ENCODE results near the gene ANG. TPM values are rescaled to one million over a fixed set of nuclear protein-coding genes. Genes with fewer than 3 reads are reported as not detected.
"Not testable (repeated sequence)": the region's sequence is repeated elsewhere in the genome, so short reads cannot be mapped to it uniquely, and the experiment has no call there.

ANG gene
- total RNA-seq, 1 donor from 2014 or later = not detected

- CTCF ChIA-PET = interaction anchor here (1.2 to 5.5 kb wide), 3 partner anchors 23 to 196 kb away, joined by 4 to 95 read pairs (median 21); partner anchors contain the start of gene RNASE4
- no peak for ATAC-seq (ENCODE audit: low read depth)
Measured at GRCh38 chr14:20661197-20661596, 27.4 kb upstream of the ANG start.

DNA sequence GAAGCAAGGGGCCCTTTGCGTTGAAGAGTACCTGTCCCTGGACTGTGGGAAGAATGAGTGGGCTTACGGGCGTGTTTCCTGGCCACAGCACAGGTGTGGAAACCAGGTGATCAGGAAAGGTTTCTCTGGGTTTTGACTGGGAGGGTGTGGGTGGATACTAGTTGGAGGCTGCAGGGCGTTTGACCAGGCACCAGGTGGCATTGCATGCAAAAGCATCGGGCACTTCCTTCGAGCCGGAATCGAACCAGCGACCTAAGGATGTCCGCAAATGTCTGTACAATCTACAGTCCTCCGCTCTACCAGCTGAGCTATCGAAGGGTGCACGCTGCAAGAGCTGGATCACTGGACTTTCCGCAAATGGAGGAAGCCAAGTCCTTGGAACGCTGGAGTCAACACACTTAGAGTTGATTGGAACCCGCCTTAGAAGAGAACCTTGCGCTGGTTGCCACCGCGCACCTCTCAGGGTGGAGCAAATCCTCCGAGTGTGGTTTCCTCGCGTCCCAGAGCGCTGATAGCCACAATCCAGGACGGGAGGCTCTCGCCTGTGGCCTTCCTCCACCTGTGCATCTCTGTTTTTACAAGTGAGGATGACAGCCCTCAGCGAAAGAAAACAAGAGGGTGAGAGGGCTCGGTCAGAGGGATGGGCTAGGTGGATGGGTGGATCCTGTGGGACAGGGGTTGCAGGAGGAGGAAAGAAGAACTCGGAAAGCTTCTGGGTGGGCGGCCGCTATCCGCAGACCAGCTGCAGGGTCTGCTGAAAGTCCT lies 25.4 kb upstream of the ANG start:
- peak; percentile 67 for DNase-seq
- ChIA-PET CTCF (interaction anchor here (1.0 to 5.5 kb wide), 8 partner anchors 21 to 337 kb away, joined by 3 to 95 read pairs (median 5); partner anchors contain the start of genes ANG and RNASE4), POLR2A (interaction anchor here (0.7 to 4.2 kb wide), 5 partner anchors 13 to 28 kb away, joined by 3 to 103 read pairs (median 4); partner anchors contain the start of genes ANG and RNASE4)
- intact Hi-C loops (cut with micrococcal nuclease) = loop anchor here (1.0 kb wide), 5 partner anchors 18 to 192 kb away; no protein-coding TSS in a partner anchor
- H3K27ac Mint-ChIP-seq = peak overlapping the region; percentile 67
- peaks cover 2% of the 10 kb centered on the region for H3K9me3 Mint-ChIP-seq
- H3K27me3 Mint-ChIP-seq = no peaks in the 10 kb centered on the region
- TF ChIP-seq, protein P1, sequence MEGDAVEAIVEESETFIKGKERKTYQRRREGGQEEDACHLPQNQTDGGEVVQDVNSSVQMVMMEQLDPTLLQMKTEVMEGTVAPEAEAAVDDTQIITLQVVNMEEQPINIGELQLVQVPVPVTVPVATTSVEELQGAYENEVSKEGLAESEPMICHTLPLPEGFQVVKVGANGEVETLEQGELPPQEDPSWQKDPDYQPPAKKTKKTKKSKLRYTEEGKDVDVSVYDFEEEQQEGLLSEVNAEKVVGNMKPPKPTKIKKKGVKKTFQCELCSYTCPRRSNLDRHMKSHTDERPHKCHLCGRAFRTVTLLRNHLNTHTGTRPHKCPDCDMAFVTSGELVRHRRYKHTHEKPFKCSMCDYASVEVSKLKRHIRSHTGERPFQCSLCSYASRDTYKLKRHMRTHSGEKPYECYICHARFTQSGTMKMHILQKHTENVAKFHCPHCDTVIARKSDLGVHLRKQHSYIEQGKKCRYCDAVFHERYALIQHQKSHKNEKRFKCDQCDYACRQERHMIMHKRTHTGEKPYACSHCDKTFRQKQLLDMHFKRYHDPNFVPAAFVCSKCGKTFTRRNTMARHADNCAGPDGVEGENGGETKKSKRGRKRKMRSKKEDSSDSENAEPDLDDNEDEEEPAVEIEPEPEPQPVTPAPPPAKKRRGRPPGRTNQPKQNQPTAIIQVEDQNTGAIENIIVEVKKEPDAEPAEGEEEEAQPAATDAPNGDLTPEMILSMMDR (IDR thresholded peaks at IDR 0.05) = no peak
- ATAC-seq (ENCODE audit: low read depth) = peak; percentile 85
- peak overlapping the region; percentile 87 for H3K4me3 Mint-ChIP-seq
- no peaks in the 10 kb centered on the region for H3K36me3 Mint-ChIP-seq (ENCODE audit: low read depth)
- peaks cover 53% of the 10 kb centered on the region for H3K4me1 Mint-ChIP-seq

More at GRCh38 chr14:20661197-20661596, 27.4 kb upstream of the ANG start:
- H3K4me3 Mint-ChIP-seq = no peak overlapping the region
- TF ChIP-seq, protein P1 (IDR thresholded peaks at IDR 0.05) = no peak
- DNase-seq = no peak
- no peaks in the 10 kb centered on the region for H3K9me3 Mint-ChIP-seq
- H3K27me3 Mint-ChIP-seq = peaks cover 11% of the 10 kb centered on the region
- POLR2A ChIA-PET = interaction anchor here (1.9 kb wide), 1 partner anchor 20 kb away, joined by 4 read pairs; no protein-coding TSS in a partner anchor
- H3K36me3 Mint-ChIP-seq (ENCODE audit: low read depth) = no peaks in the 10 kb centered on the region
- no peak overlapping the region for H3K27ac Mint-ChIP-seq
- intact Hi-C loops (cut with micrococcal nuclease) = no loop called here
- H3K4me1 Mint-ChIP-seq = peaks cover 33% of the 10 kb centered on the region

- intact Hi-C loops (cut with micrococcal nuclease); H3K36me3 Mint-ChIP-seq (ENCODE audit: low read depth); H3K9me3 Mint-ChIP-seq; DNase-seq; H3K27me3 Mint-ChIP-seq; ATAC-seq (ENCODE audit: low read depth): not testable (repeated sequence)
- ChIA-PET POLR2A (interaction anchor here (4.2 to 7.6 kb wide), 2 partner anchors 15 kb away, joined by 103 to 180 read pairs; partner anchors contain the start of gene RNASE4), CTCF (interaction anchor here (4.2 to 6.6 kb wide), 2 partner anchors 16 to 24 kb away, joined by 52 to 83 read pairs; partner anchors contain the start of genes ANG and RNASE4)
- peaks cover 71% of the 10 kb centered on the region for H3K4me1 Mint-ChIP-seq
- peak overlapping the region; percentile 69 for H3K4me3 Mint-ChIP-seq
- peak overlapping the region; percentile 74 for H3K27ac Mint-ChIP-seq
Measured at GRCh38 chr14:20666400-20666961, 22.1 kb upstream of the ANG start.

GRCh38 chr14:20667957-20668356 lies 20.6 kb upstream of the ANG start:
- peak overlapping the region; percentile 93 for H3K27ac Mint-ChIP-seq

GRCh38 chr14:20668969-20669368 lies 19.6 kb upstream of the ANG start:
- Mint-ChIP-seq H3K36me3 (ENCODE audit: low read depth) (no peaks in the 10 kb centered on the region), H3K27ac (peak overlapping the region; percentile 93), H3K9me3 (peaks cover 2% of the 10 kb centered on the region), H3K4me3 (no peak overlapping the region), H3K4me1 (peaks cover 67% of the 10 kb centered on the region), H3K27me3 (no peaks in the 10 kb centered on the region)
- intact Hi-C loops (cut with micrococcal nuclease) = loop anchor here (1.0 kb wide), 4 partner anchors 12 to 326 kb away; partner anchors contain the start of gene PARP2
- ChIA-PET CTCF (interaction anchor here (1.6 to 6.6 kb wide), 3 partner anchors 13 to 59 kb away, joined by 5 to 52 read pairs (median 6); partner anchors contain the start of gene RNASE4), POLR2A (interaction anchor here (1.3 to 7.6 kb wide), 3 partner anchors 8 to 56 kb away, joined by 6 to 180 read pairs (median 9); partner anchors contain the start of gene RNASE4)
- DNase-seq = no peak
- ATAC-seq (ENCODE audit: low read depth) = no peak
- TF ChIP-seq, protein P1 (IDR thresholded peaks at IDR 0.05) = no peak

More at GRCh38 chr14:20667957-20668356, 20.6 kb upstream of the ANG start:
- Mint-ChIP-seq H3K4me1 (peaks cover 77% of the 10 kb centered on the region), H3K27me3 (no peaks in the 10 kb centered on the region), H3K36me3 (ENCODE audit: low read depth) (no peaks in the 10 kb centered on the region), H3K9me3 (peaks cover 2% of the 10 kb centered on the region), H3K4me3 (peak overlapping the region; percentile 76)
- TF ChIP-seq, protein P1 (IDR thresholded peaks at IDR 0.05) = no peak
- ATAC-seq (ENCODE audit: low read depth) = peak; percentile 79
- ChIA-PET CTCF (interaction anchor here (1.0 to 6.6 kb wide), 6 partner anchors 8 to 340 kb away, joined by 3 to 52 read pairs (median 4); partner anchors contain the start of gene RNASE4), POLR2A (interaction anchor here (1.0 to 7.6 kb wide), 8 partner anchors 9 to 325 kb away, joined by 3 to 180 read pairs (median 5); partner anchors contain the start of genes APEX1, PARP2, PIP4P1 and RNASE4)
- DNase-seq = peak; percentile 31
- intact Hi-C loops (cut with micrococcal nuclease) = loop anchor here (1.0 kb wide), 4 partner anchors 13 to 325 kb away; partner anchors contain the start of gene PARP2

Data from activated B cell treated with CpG ODN at 0.5 μM for 24 hours (primary cell).